GM19240 (cell line): Measurements from ENCODE around the gene TMEM89.

Experiments used
- DNase-seq: peaks from one replicate; pipeline ENCODE4 v3.0.0; 2011; ENCODE audit warnings: low spot score; ENCODE audit not compliant: insufficient read length

The TMEM89 gene

GRCh38 chr3:48642605-48643004 lies 21.0 kb upstream of the TMEM89 start:
- DNase-seq = no peak

- DNase-seq = no peak
Measured at GRCh38 chr3:48641396-48641795, 19.8 kb upstream of the TMEM89 start.

GRCh38 chr3:48639944-48640606 lies 18.5 kb upstream of the TMEM89 start:
- DNase-seq = no peak

GRCh38 chr3:48637305-48637704 lies 15.7 kb upstream of the TMEM89 start:
- DNase-seq = no peak

- DNase-seq = no peak
Measured at GRCh38 chr3:48636149-48636655, 14.6 kb upstream of the TMEM89 start.

- DNase-seq = peak; percentile 99
Measured at GRCh38 chr3:48635222-48636021, 13.9 kb upstream of the TMEM89 start, which contains the start of gene SLC26A6. Gene SLC26A6 (minus strand): TSS chr3:48635461. CDS start chr3:48635393, 68 bp downstream.

- DNase-seq = peak; percentile 79
Measured at GRCh38 chr3:48634661-48635221, 13.2 kb upstream of the TMEM89 start.

GRCh38 chr3:48633743-48634142 lies 12.2 kb upstream of the TMEM89 start:
- no peak for DNase-seq

GRCh38 chr3:48633256-48633655 lies 11.7 kb upstream of the TMEM89 start:
- no peak for DNase-seq

GRCh38 chr3:48631516-48632448 lies 10.2 kb upstream of the TMEM89 start:
- no peak for DNase-seq

GRCh38 chr3:48630833-48631232 lies 9.3 kb upstream of the TMEM89 start:
- no peak for DNase-seq

GRCh38 chr3:48630407-48630806 lies 8.8 kb upstream of the TMEM89 start:
- no peak for DNase-seq

GRCh38 chr3:48629894-48630293 lies 8.3 kb upstream of the TMEM89 start:
- DNase-seq = no peak

GRCh38 chr3:48628277-48629017 lies 6.9 kb upstream of the TMEM89 start:
- no peak for DNase-seq

- no peak for DNase-seq
Measured at GRCh38 chr3:48625600-48625999, 4.0 kb upstream of the TMEM89 start.

- no peak for DNase-seq
Measured at GRCh38 chr3:48624767-48625166, 3.2 kb upstream of the TMEM89 start.

- no peak for DNase-seq
Measured at GRCh38 chr3:48623851-48624547, 2.4 kb upstream of the TMEM89 start.

- DNase-seq = no peak
Measured at GRCh38 chr3:48619541-48620524, 1.7 kb downstream of the TMEM89 start.

- DNase-seq = no peak
Measured at GRCh38 chr3:48617559-48617958, 4.0 kb downstream of the TMEM89 start.
